Ovary (tissue), 3 donors: Measurements from ENCODE around the gene LINS1.

ENCODE experiments used
- POLR2A ChIP-seq: fragments of 450-650 bp; IDR thresholded peaks from one replicate; pipeline ENCODE4 v1.6.1; 2017; ENCODE audit warnings: antibody characterized with exemption, mild to moderate bottlenecking, moderate library complexity
- TF ChIP-seq, protein P1 (sequence below), 3 donors: fragments of 450-650 bp in 2 of 3; fragments of 200-600 bp in 1 of 3; IDR thresholded peaks; one replicate each; pipeline versions ENCODE4 v1.5.1 to v1.8.0; 2016 to 2022; ENCODE audit warnings: antibody characterized with exemption in 3 of 3, mild to moderate bottlenecking in 1 of 3
- donor health status: DM: no; HTN: no; CAD: no.

DNA sequence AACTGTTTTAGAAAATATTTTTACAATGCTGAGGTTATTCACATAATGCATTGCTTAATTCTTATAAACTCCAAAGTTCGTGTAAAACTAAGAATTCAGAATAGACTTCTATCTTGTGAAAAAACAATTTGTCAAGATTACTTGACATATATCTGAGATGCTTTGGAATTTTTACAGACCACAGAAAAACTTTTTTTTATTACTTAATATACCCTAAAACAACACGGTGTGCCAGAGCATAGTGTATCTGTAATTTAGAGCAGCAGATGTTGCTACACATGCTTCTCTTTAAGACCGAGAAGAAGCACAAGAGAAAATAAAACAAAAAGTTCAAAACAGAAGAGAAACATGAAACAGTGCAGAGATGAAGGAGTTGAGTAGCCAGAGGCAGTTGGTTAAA lies 26.8 kb upstream of the LINS1 start:
- TF ChIP-seq, protein P1, sequence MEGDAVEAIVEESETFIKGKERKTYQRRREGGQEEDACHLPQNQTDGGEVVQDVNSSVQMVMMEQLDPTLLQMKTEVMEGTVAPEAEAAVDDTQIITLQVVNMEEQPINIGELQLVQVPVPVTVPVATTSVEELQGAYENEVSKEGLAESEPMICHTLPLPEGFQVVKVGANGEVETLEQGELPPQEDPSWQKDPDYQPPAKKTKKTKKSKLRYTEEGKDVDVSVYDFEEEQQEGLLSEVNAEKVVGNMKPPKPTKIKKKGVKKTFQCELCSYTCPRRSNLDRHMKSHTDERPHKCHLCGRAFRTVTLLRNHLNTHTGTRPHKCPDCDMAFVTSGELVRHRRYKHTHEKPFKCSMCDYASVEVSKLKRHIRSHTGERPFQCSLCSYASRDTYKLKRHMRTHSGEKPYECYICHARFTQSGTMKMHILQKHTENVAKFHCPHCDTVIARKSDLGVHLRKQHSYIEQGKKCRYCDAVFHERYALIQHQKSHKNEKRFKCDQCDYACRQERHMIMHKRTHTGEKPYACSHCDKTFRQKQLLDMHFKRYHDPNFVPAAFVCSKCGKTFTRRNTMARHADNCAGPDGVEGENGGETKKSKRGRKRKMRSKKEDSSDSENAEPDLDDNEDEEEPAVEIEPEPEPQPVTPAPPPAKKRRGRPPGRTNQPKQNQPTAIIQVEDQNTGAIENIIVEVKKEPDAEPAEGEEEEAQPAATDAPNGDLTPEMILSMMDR (IDR thresholded peaks at IDR 0.05) = no peak
- TF ChIP-seq POLR2A = no peak
